DOHH2 (cell line): Measurements from ENCODE around the gene CGN.

Experiments
- EZH2phosphoT487 ChIP-seq: fragments of 200-600 bp; sonication (generic); IDR thresholded peaks from 2 replicates; pipeline ENCODE4 v1.6.1; 2017; ENCODE audit warnings: borderline replicate concordance, mild to moderate bottlenecking, antibody characterized with exemption, low read length, moderate library complexity, mixed read lengths
- TF ChIP-seq, protein P1 (sequence below): fragments of 200-600 bp; sonication (generic); IDR thresholded peaks from one replicate; pipeline ENCODE4 v1.5.1; 2014; ENCODE audit warnings: antibody characterized with exemption, mild to moderate bottlenecking, low read depth, low read length; ENCODE audit not compliant: poor library complexity, severe bottlenecking

DNA sequence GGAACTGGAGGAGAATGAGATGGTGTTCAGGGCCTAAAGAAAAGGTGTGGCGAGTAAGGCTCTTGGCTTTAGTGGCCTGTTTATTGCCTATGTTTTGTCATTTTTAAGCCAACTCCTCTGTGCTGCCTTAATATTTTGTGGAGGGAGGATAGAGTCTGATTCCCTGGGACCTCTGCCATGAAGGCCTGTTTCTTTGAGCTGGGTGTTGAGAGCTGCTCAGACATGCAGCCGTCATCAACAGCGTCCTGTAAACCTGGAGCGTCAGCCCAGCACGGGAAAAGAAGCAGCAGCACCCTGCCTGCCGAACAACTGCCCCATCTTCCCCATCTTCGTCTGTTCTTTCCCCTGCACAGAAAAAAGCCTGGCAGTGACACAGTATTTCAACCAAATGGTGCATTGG is 73.6 kb downstream of the CGN start:
- TF ChIP-seq, protein P1, sequence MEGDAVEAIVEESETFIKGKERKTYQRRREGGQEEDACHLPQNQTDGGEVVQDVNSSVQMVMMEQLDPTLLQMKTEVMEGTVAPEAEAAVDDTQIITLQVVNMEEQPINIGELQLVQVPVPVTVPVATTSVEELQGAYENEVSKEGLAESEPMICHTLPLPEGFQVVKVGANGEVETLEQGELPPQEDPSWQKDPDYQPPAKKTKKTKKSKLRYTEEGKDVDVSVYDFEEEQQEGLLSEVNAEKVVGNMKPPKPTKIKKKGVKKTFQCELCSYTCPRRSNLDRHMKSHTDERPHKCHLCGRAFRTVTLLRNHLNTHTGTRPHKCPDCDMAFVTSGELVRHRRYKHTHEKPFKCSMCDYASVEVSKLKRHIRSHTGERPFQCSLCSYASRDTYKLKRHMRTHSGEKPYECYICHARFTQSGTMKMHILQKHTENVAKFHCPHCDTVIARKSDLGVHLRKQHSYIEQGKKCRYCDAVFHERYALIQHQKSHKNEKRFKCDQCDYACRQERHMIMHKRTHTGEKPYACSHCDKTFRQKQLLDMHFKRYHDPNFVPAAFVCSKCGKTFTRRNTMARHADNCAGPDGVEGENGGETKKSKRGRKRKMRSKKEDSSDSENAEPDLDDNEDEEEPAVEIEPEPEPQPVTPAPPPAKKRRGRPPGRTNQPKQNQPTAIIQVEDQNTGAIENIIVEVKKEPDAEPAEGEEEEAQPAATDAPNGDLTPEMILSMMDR: no peak
- no peak for TF ChIP-seq EZH2phosphoT487
